DND-41 (cell line): ENCODE data around the gene CTNNA3.

Experiments used
- EZH2 ChIP-seq: IDR thresholded peaks from 3 replicates; pipeline ENCODE4 v1.6.1; 2012; ENCODE audit warnings: borderline replicate concordance, low read depth, mild to moderate bottlenecking, moderate library complexity, low read length, inconsistent platforms; ENCODE audit not compliant: severe bottlenecking
- TF ChIP-seq, protein P1 (sequence below): IDR thresholded peaks from 2 replicates; pipeline ENCODE4 v1.5.1; 2012; ENCODE audit warnings: borderline replicate concordance, low read length, moderate library complexity, mild to moderate bottlenecking; ENCODE audit not compliant: poor library complexity, severe bottlenecking; ENCODE audit errors: extremely low read depth

DNA sequence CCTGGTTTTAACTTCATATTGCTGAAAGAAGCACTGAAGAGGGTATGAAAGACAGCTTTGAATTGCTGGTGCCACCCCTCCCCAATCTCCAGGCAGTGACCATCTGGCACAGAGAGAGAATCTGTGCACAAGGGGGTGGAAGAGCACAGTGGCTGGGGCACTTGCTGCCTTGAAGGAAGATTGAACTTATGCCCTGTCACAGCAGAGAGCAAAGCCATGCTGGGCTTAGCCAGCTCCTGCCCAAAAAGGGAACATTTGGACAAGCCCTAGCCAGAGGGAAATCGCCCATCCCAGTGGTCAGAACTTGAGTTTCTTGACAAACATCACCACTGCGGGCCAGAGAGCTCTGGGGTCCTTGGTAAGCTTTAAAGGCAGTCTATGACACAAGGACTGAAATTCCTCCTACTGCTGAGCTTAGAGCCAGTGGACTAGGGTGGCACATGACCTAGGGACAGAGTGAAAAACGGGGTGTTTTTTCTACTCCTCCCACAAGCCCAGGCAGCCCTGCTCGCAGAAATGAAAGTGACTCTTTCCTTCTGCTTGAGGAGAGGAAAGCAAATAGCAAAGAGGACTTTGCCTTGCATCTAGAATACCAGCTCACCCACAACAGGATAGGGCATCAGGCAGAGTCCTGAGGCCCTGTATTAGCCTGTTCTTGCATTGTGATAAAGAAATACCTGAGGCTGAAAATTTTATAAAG lies 257.2 kb downstream of the CTNNA3 start:
- TF ChIP-seq, protein P1, sequence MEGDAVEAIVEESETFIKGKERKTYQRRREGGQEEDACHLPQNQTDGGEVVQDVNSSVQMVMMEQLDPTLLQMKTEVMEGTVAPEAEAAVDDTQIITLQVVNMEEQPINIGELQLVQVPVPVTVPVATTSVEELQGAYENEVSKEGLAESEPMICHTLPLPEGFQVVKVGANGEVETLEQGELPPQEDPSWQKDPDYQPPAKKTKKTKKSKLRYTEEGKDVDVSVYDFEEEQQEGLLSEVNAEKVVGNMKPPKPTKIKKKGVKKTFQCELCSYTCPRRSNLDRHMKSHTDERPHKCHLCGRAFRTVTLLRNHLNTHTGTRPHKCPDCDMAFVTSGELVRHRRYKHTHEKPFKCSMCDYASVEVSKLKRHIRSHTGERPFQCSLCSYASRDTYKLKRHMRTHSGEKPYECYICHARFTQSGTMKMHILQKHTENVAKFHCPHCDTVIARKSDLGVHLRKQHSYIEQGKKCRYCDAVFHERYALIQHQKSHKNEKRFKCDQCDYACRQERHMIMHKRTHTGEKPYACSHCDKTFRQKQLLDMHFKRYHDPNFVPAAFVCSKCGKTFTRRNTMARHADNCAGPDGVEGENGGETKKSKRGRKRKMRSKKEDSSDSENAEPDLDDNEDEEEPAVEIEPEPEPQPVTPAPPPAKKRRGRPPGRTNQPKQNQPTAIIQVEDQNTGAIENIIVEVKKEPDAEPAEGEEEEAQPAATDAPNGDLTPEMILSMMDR = no peak
- no peak for TF ChIP-seq EZH2
